ENCODE data around the gene HYAL3. TPM values are rescaled to one million over a fixed set of nuclear protein-coding genes. Genes with fewer than 3 reads are reported as not detected.
A peak's percentile ranks its signal among the peaks of the same experiment; 100 is the strongest.

The HYAL3 gene
- total and polyA plus RNA-seq, 10 of the 15 experiments (the other 5 are each of a cell fraction or from before 2014, with no cell fraction given) = 0.37 to 4.2 (median 2.8) TPM

- TF ChIP-seq ATF7 (IDR thresholded peaks at IDR 0.05; ENCODE audit: low read depth) (no peak), ZNF207 (IDR thresholded peaks at IDR 0.05; ENCODE audit: borderline replicate concordance) (no peak), MLLT1 (IDR thresholded peaks at IDR 0.05) (no peak), FOXK2 (IDR thresholded peaks at IDR 0.05) (no peak), SP1 (IDR thresholded peaks at IDR 0.05; ENCODE audit: low read depth, low read length) (no peak), PAX8 (IDR thresholded peaks at IDR 0.05) (no peak), JUND (IDR thresholded peaks at IDR 0.05; ENCODE audit: low read depth, low read length) (no peak)
Observed at GRCh38 chr3:50347187-50347813, 48.1 kb upstream of the HYAL3 start (continued).

- ATAC-seq (peak; percentile 40), FAIRE-seq (peak; percentile 47), DNase-seq (ENCODE audit: low read depth, low spot score) (no peak)
- ChIA-PET POLR2A (interaction anchor here (0.8 to 1.3 kb wide), 2 partner anchors 9 to 169 kb away, joined by 3 read pairs; no protein-coding TSS in a partner anchor), CTCF (interaction anchor here (1.0 to 5.4 kb wide), 7 partner anchors 8 to 264 kb away, joined by 3 to 65 read pairs (median 4); no protein-coding TSS in a partner anchor), SMC1A (ENCODE audit: uncharacterized antibody, unreplicated experiment) (no interaction called here), RAD21 (ENCODE audit: unreplicated experiment) (no interaction called here)
- Histone ChIP-seq H3K4me2 (ENCODE audit: control insufficient read depth, insufficient read depth) (peak within 1 kb of the TSS; percentile 62), H4K20me1 (ENCODE audit: control insufficient read depth, insufficient read depth) (no peaks in the 10 kb centered on the region), H3K36me3 (ENCODE audit: control insufficient read depth in 2 of 2, insufficient read depth in 2 of 2, low read length in 1 of 2) (peaks cover 0 to 5% of the 10 kb centered on the region in 2 experiments; a peak in 1 of 4 replicates), H3K9me3 (replicated peaks; ENCODE audit: control insufficient read depth, insufficient read depth, low read length) (no peaks in the 10 kb centered on the region), H3K4me1 (ENCODE audit: control insufficient read depth, insufficient read depth, low read length) (peaks cover 20% of the 10 kb centered on the region), H3K79me2 (ENCODE audit: control insufficient read depth, insufficient read depth, low read length) (peaks cover 12% of the 10 kb centered on the region), H3K9ac (ENCODE audit: control insufficient read depth, insufficient read depth, low read length) (no peak within 1 kb of the TSS), H3K27me3 (replicated peaks in 1 of 2; ENCODE audit: control insufficient read depth in 2 of 2, insufficient read depth in 2 of 2, low read length in 1 of 2) (no peaks in the 10 kb centered on the region), H3K27ac (ENCODE audit: control insufficient read depth, insufficient read depth) (no peak within 1 kb of the TSS), H2AFZ (ENCODE audit: control insufficient read depth, low read depth, low read length) (peak within 1 kb of the TSS; percentile 20), H3K4me3 (peak within 1 kb of the TSS; percentile 58; the same call in 1 of the 2 replicates)
- BruUV-seq (replicated peaks) = no TSS peak
- WGBS (ENCODE audit: insufficient coverage, insufficient replicate concordance, low lambda C conversion rate, missing lambda C conversion rate) = 10% methylated on average over 43 of the region's 45 CpGs
- in situ Hi-C loops (cut with MboI) (loop anchor here (5.0 kb wide), 1 partner anchor 202 kb away; no protein-coding TSS in a partner anchor), intact Hi-C loops (cut with micrococcal nuclease; ENCODE audit: unreplicated experiment) (loop anchor here (2.0 kb wide), 2 partner anchors 197 to 269 kb away; no protein-coding TSS in a partner anchor)
- TF ChIP-seq MXI1 (IDR thresholded peaks at IDR 0.05; ENCODE audit: low read depth, low read length) (0 out of 2 replicates have a peak, but pooled peaks have one; percentile 25), ZNF217 (IDR thresholded peaks at IDR 0.05) (no peak), ZBED1 (IDR thresholded peaks at IDR 0.05; ENCODE audit: borderline replicate concordance) (no peak), JUNB (IDR thresholded peaks at IDR 0.05) (no peak), EGR1 (IDR thresholded peaks at IDR 0.05; ENCODE audit: borderline replicate concordance in 1 of 2, low read depth in 2 of 2, low read length in 2 of 2) (no peak), PKNOX1 (IDR thresholded peaks at IDR 0.05) (no peak), ZNF207 (IDR thresholded peaks at IDR 0.05; ENCODE audit: borderline replicate concordance) (no peak), E2F8 (IDR thresholded peaks at IDR 0.05; ENCODE audit: low read depth, partially characterized antibody) (no peak), PBX3 (IDR thresholded peaks at IDR 0.05; ENCODE audit: insufficient replicate concordance, low read depth, low read length) (no peak)
Observed at GRCh38 chr3:50345586-50346234, 46.5 kb upstream of the HYAL3 start, which contains the start of gene ZMYND10. ZMYND10 (minus strand) TSS chr3:50345732; CDS start chr3:50345579, 153 bp downstream.

Data from GM12878 (cell line).